Activated CD4-positive, alpha-beta T cell treated with anti-CD3 and anti-CD28 coated beads for 36 hours (primary cell): ENCODE results near the gene GFOD1. TPM values are rescaled to one million over a fixed set of nuclear protein-coding genes. Genes with fewer than 3 reads are reported as not detected.

Experiments used
- ATAC-seq: fragments of 200-7000 bp; cut with Tn5 transposase; one replicate; pipeline ENCODE4 v1.10.0; 2021; ENCODE audit warnings: mild to moderate bottlenecking, moderate library complexity
- CTCF ChIA-PET: fragments of 350-600 bp; sonication (Branson Sonifier 250); formaldehyde crosslinking; loops from one replicate; lab custom pipeline; 2021; ENCODE audit warnings: antibody characterized with exemption; lab: Charles Lee
- POLR2A ChIA-PET: fragments of 350-600 bp; sonication (Branson Sonifier 250); formaldehyde crosslinking; loops from one replicate; lab custom pipeline; 2021; ENCODE audit warnings: antibody characterized with exemption, inconsistent platforms; lab: Charles Lee
- DNase-seq: peaks from one replicate; pipeline ENCODE4 v3.0.0-alpha.2; 2020
- H3K27ac Mint-ChIP-seq: one replicate; pipeline ENCODE4 v1.8.0; 2021; ENCODE audit warnings: mixed read lengths
- H3K27me3 Mint-ChIP-seq: one replicate; pipeline ENCODE4 v1.8.0; 2021; ENCODE audit warnings: mixed read lengths
- H3K36me3 Mint-ChIP-seq: one replicate; pipeline ENCODE4 v1.8.0; 2021; ENCODE audit warnings: low read depth, mixed read lengths
- H3K4me1 Mint-ChIP-seq: one replicate; pipeline ENCODE4 v1.8.0; 2021; ENCODE audit warnings: mixed read lengths
- H3K4me3 Mint-ChIP-seq: one replicate; pipeline ENCODE4 v1.8.0; 2021; ENCODE audit warnings: mild to moderate bottlenecking, moderate library complexity, mixed read lengths
- H3K9me3 Mint-ChIP-seq: one replicate; pipeline ENCODE4 v1.8.0; 2021; ENCODE audit warnings: low read depth, mixed read lengths
- intact Hi-C, 2 experiments: fragments of 100-400 bp; cut with DNase I in 1 of 2; cut with micrococcal nuclease in 1 of 2; formaldehyde crosslinking; loops; one replicate each; pipeline versions ENCODE4 v1.14.2 to v1.15.1; 2022 to 2024; cut with DNase I, micrococcal nuclease
- total RNA-seq, 2 experiments: library from RNA; stranded (reverse); gene quantifications; one replicate each; pipeline ENCODE4 v1.2.3, GENCODE V29; 2021

Gene GFOD1
- total RNA-seq, 2 experiments from 2014 or later, result 4.2 to 5.8 TPM

GRCh38 chr6:13484827-13485226, 2.6 kb downstream of the GFOD1 start:
- no peak for ATAC-seq
- no peak for DNase-seq
- peaks cover 3% of the 10 kb centered on the region for H3K36me3 Mint-ChIP-seq
- CTCF ChIA-PET, result interaction anchor here (0.8 to 1.4 kb wide), 5 partner anchors 48 to 154 kb away, joined by 3 to 5 read pairs (median 3); partner anchors contain the start of gene SIRT5
- peaks cover 42% of the 10 kb centered on the region for H3K4me1 Mint-ChIP-seq
- H3K4me3 Mint-ChIP-seq, result peak overlapping the region; percentile 83
- H3K9me3 Mint-ChIP-seq, result no peaks in the 10 kb centered on the region
- peaks cover 8% of the 10 kb centered on the region for H3K27me3 Mint-ChIP-seq
- POLR2A ChIA-PET, result no interaction called here
- H3K27ac Mint-ChIP-seq, result no peak overlapping the region
- intact Hi-C loops, result loop anchor here in 1 of 2 experiments (5.0 kb wide), 1 partner anchor 327 kb away; the partner anchor contains the start of gene MCUR1

- H3K27ac Mint-ChIP-seq, result peak overlapping the region; percentile 23
- H3K4me3 Mint-ChIP-seq, result peak overlapping the region; percentile 83
- ATAC-seq (no peak), DNase-seq (no peak)
- H3K4me1 Mint-ChIP-seq, result peaks cover 47% of the 10 kb centered on the region
- ChIA-PET CTCF (interaction anchor here (0.6 to 1.0 kb wide), 3 partner anchors 47 to 376 kb away, joined by 3 read pairs; partner anchors contain the start of gene SIRT5), POLR2A (interaction anchor here (0.7 kb wide), 1 partner anchor 15 kb away, joined by 3 read pairs; no protein-coding TSS in a partner anchor)
- intact Hi-C loops, result no loop called here
- no peaks in the 10 kb centered on the region for H3K9me3 Mint-ChIP-seq
- peaks cover 8% of the 10 kb centered on the region for H3K36me3 Mint-ChIP-seq
- peaks cover 8% of the 10 kb centered on the region for H3K27me3 Mint-ChIP-seq
These were observed 3.2 kb downstream of the GFOD1 start for GRCh38 chr6:13484138-13484708.

GRCh38 chr6:13480631-13481501, 6.5 kb downstream of the GFOD1 start:
- H3K27ac Mint-ChIP-seq, result no peak overlapping the region
- H3K36me3 Mint-ChIP-seq, result peaks cover 18% of the 10 kb centered on the region
- intact Hi-C loops, result no loop called here
- no peaks in the 10 kb centered on the region for H3K27me3 Mint-ChIP-seq
- peaks cover 41% of the 10 kb centered on the region for H3K4me1 Mint-ChIP-seq
- H3K9me3 Mint-ChIP-seq, result no peaks in the 10 kb centered on the region
- no peak overlapping the region for H3K4me3 Mint-ChIP-seq
- ATAC-seq, result peak; percentile 24
- DNase-seq, result no peak
- CTCF ChIA-PET, result interaction anchor here (0.6 kb wide), 1 partner anchor 34 kb away, joined by 3 read pairs; no protein-coding TSS in a partner anchor
- POLR2A ChIA-PET, result no interaction called here

DNA sequence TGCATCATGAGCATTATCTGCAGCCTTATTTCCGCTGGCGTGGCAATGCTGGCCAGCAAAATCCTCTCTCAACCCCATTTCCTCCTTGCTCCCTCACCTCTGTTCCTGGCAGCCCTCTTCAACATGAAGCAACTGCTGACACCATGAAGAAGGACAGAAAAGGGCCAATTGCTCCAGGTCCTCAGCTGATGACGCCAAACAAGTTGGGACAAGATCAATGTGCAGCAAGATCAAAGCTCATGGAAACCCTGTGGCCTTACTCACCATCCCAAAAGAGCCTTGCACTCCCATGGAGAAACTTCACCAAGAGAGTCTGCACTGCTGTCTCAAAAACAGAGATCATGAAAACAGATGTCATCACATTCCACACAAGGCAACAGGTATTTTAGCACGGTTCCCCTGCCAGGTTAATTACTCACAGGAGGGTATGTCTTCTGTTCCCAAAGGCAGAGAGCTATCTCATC, 7.4 kb downstream of the GFOD1 start:
- Mint-ChIP-seq H3K4me1 (peaks cover 33% of the 10 kb centered on the region), H3K27ac (no peak overlapping the region), H3K36me3 (peaks cover 19% of the 10 kb centered on the region), H3K9me3 (no peaks in the 10 kb centered on the region), H3K4me3 (no peak overlapping the region), H3K27me3 (no peaks in the 10 kb centered on the region)
- ATAC-seq (no peak), DNase-seq (no peak)
- POLR2A ChIA-PET, result no interaction called here
- CTCF ChIA-PET, result interaction anchor here (1.0 to 1.2 kb wide), 2 partner anchors 50 to 58 kb away, joined by 3 read pairs; no protein-coding TSS in a partner anchor
- intact Hi-C loops, result no loop called here

DNA sequence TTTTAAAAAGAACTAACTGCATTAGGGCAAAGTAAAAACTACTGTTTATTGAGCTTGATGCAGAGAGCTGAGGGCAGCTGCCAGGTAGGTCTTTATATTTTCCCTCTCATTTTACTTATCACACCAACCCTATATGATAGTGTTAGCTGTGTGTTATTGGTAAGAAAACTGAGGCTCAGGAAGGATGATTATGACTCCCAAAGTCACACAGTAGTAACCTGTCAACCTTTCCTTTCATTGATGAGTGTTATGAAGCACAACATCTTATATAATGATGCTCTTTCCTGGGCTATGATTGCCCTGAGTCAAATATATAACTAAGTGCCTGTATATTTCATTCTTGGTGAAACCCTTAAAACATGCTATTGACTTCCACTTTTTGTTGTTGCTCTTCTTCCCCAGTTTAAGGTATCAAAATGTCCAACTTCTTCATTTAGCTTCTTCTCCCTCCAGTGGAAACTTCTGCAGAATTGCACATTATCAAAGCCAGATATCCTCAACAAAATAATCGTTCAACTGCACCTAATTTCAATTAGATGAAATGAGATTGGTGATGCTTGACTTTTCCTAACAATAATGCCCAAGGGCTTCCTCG, 8.1 kb downstream of the GFOD1 start:
- H3K9me3 Mint-ChIP-seq, result no peaks in the 10 kb centered on the region
- peaks cover 21% of the 10 kb centered on the region for H3K36me3 Mint-ChIP-seq
- no peak overlapping the region for H3K27ac Mint-ChIP-seq
- H3K4me3 Mint-ChIP-seq, result no peak overlapping the region
- ChIA-PET POLR2A (interaction anchor here (0.6 kb wide), 1 partner anchor 31 kb away, joined by 3 read pairs; no protein-coding TSS in a partner anchor), CTCF (interaction anchor here (1.0 to 1.2 kb wide), 2 partner anchors 51 to 59 kb away, joined by 3 read pairs; no protein-coding TSS in a partner anchor)
- ATAC-seq (peak; percentile 75), DNase-seq (no peak)
- H3K4me1 Mint-ChIP-seq, result peaks cover 26% of the 10 kb centered on the region
- H3K27me3 Mint-ChIP-seq, result no peaks in the 10 kb centered on the region
- intact Hi-C loops, result no loop called here

GRCh38 chr6:13478525-13478966, 8.9 kb downstream of the GFOD1 start:
- H3K27ac Mint-ChIP-seq, result no peak overlapping the region
- POLR2A ChIA-PET, result no interaction called here
- peaks cover 19% of the 10 kb centered on the region for H3K4me1 Mint-ChIP-seq
- CTCF ChIA-PET, result no interaction called here
- H3K4me3 Mint-ChIP-seq, result no peak overlapping the region
- no peaks in the 10 kb centered on the region for H3K27me3 Mint-ChIP-seq
- no peaks in the 10 kb centered on the region for H3K9me3 Mint-ChIP-seq
- intact Hi-C loops, result no loop called here
- ATAC-seq (peak; percentile 30), DNase-seq (peak; percentile 25)
- H3K36me3 Mint-ChIP-seq, result peaks cover 21% of the 10 kb centered on the region

DNA sequence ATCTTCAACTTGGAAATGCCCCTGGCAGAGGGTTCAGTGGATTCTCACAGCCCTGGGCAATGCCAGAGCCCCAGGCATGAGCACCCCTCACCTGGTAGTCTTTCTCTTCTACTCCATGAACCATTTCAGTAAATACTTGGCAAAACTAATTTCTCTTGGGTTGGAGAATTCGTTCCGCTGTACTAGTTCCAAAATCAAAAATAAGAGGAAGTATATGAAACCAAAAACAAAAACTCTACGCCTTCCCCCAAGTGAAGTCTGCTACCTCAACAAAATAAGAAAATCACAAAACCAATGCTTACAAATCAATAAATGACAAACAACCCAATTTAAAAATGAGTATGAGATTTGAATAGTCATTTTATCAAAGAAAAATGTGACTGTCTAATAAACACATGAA, 12.6 kb downstream of the GFOD1 start:
- no peaks in the 10 kb centered on the region for H3K9me3 Mint-ChIP-seq
- H3K4me1 Mint-ChIP-seq, result peaks cover 30% of the 10 kb centered on the region
- H3K4me3 Mint-ChIP-seq, result no peak overlapping the region
- intact Hi-C loops, result no loop called here
- DNase-seq (no peak), ATAC-seq (no peak)
- ChIA-PET POLR2A (interaction anchor here (0.6 kb wide), 1 partner anchor 312 kb away, joined by 3 read pairs; no protein-coding TSS in a partner anchor), CTCF (no interaction called here)
- peaks cover 24% of the 10 kb centered on the region for H3K36me3 Mint-ChIP-seq
- H3K27ac Mint-ChIP-seq, result no peak overlapping the region
- H3K27me3 Mint-ChIP-seq, result no peaks in the 10 kb centered on the region

DNA sequence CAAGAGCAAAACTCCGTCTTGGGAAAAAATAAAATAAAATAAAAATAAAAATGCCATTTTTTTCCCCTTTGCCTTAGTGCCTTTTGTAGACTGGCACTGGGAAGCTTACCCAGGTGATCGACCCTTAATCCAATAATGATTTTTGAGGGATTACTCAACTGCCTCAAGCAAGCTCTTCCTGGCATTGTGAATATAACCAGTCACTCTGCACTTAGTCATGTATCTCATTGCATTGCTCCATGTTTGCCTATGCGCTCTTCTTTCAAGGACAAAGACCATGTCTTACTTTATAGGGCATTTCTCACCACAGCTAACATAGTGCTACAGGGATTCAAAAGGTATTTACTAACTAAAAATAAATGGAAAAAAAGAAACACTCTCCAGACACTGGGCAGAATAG, 13.0 kb downstream of the GFOD1 start:
- Mint-ChIP-seq H3K27ac (no peak overlapping the region), H3K9me3 (no peaks in the 10 kb centered on the region), H3K36me3 (peaks cover 22% of the 10 kb centered on the region), H3K4me3 (no peak overlapping the region), H3K27me3 (no peaks in the 10 kb centered on the region), H3K4me1 (peaks cover 31% of the 10 kb centered on the region)
- ATAC-seq (no peak), DNase-seq (no peak)
- intact Hi-C loops, result no loop called here
- ChIA-PET POLR2A (interaction anchor here (0.6 kb wide), 1 partner anchor 26 kb away, joined by 3 read pairs; no protein-coding TSS in a partner anchor), CTCF (interaction anchor here (0.6 kb wide), 1 partner anchor 581 kb away, joined by 3 read pairs; no protein-coding TSS in a partner anchor)

GRCh38 chr6:13473768-13474165, 13.6 kb downstream of the GFOD1 start:
- Mint-ChIP-seq H3K36me3 (peaks cover 22% of the 10 kb centered on the region), H3K9me3 (peaks cover 4% of the 10 kb centered on the region), H3K4me3 (no peak overlapping the region), H3K27ac (no peak overlapping the region), H3K4me1 (peaks cover 28% of the 10 kb centered on the region), H3K27me3 (no peaks in the 10 kb centered on the region)
- POLR2A ChIA-PET, result interaction anchor here (0.6 kb wide), 1 partner anchor 26 kb away, joined by 3 read pairs; no protein-coding TSS in a partner anchor
- DNase-seq (no peak), ATAC-seq (no peak)
- CTCF ChIA-PET, result interaction anchor here (0.6 to 0.9 kb wide), 2 partner anchors 316 to 582 kb away, joined by 3 to 4 read pairs; no protein-coding TSS in a partner anchor
- intact Hi-C loops, result no loop called here

DNA sequence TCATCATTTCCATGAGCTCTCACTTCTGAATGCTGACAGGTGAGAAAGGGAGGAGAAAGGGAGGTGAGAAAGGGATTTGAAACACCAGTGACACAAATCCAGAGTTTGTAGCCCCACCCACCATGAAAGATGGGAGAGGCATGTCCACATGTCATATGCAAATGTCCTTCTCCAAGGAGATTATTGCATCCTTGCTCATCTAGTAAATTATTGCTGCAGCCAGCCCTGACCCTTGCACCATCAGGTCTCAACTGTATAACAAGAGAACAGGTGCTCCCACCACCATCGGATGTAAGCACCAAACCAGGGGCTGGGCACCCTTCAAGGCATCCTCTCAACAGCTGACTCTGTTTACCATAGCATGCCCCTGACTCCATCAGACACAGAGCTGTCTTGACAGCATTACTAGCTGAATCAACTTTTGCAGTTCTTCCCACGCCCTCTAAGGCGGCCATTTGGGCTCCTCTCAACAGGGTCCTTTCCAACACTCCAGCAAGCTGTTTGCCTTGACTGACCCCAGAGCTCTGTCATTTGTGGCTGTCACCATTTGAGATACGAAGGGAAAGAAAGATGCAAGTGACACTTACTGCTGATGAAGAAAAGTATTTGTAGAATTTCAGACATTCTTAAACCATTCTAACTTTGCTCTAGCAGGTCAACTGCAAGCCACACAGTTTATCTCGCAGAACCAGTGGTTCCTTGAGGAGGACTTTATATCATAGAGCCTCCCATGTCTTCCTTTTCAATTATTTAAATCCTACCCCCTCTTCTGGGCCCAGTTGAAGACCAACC, 14.2 kb downstream of the GFOD1 start:
- Mint-ChIP-seq H3K4me1 (peaks cover 23% of the 10 kb centered on the region), H3K9me3 (peaks cover 4% of the 10 kb centered on the region), H3K27ac (no peak overlapping the region), H3K36me3 (peaks cover 19% of the 10 kb centered on the region), H3K27me3 (no peaks in the 10 kb centered on the region), H3K4me3 (no peak overlapping the region)
- ChIA-PET CTCF (interaction anchor here (0.9 kb wide), 1 partner anchor 317 kb away, joined by 4 read pairs; no protein-coding TSS in a partner anchor), POLR2A (no interaction called here)
- intact Hi-C loops, result no loop called here
- ATAC-seq (no peak), DNase-seq (no peak)
